ENCODE data around the gene CRACR2B. TPM values are rescaled to one million over a fixed set of nuclear protein-coding genes. Genes with fewer than 3 reads are reported as not detected.

The CRACR2B gene
- total and polyA plus RNA-seq, 2 donors from 2014 or later = 16.5 to 22.6 TPM

- H3K36me3 ChIP-seq (ENCODE audit: control insufficient read depth in 2 of 3, insufficient read depth in 3 of 3, low read length in 3 of 3) = no peaks in the 10 kb centered on the region
- no peaks in the 10 kb centered on the region for H3K27me3 ChIP-seq (ENCODE audit: control insufficient read depth, insufficient read depth, low read length)
- TF ChIP-seq CTCF (IDR thresholded peaks at IDR 0.05; ENCODE audit: borderline replicate concordance, extremely low read depth, insufficient read depth) = no peak
- no peak within 1 kb of the TSS for H3K9ac ChIP-seq (ENCODE audit: low read length in 3 of 3)
- no peaks in the 10 kb centered on the region for H3K9me3 ChIP-seq (ENCODE audit: control insufficient read depth in 2 of 3, insufficient read depth in 1 of 3, low read length in 3 of 3)
- no peak within 1 kb of the TSS for H3K4me3 ChIP-seq (ENCODE audit: low read length in 3 of 3)
- DNase-seq (peak in 2 of 5 donors; percentile 42 to 73), FAIRE-seq (no peak)
- intact Hi-C loops (cut with DNase I) = no loop called here
- H3K4me1 ChIP-seq (ENCODE audit: control insufficient read depth in 2 of 3, insufficient read depth in 2 of 3, low read depth in 1 of 3, low read length in 3 of 3) = peaks cover 0 to 5% (median 0%) of the 10 kb centered on the region in 3 donors
- no peak within 1 kb of the TSS for H3K27ac ChIP-seq (ENCODE audit: low read depth in 2 of 2, low read length in 2 of 2)
Measured at GRCh38 chr11:789943-790342, 37.8 kb upstream of the CRACR2B start, which contains the start of gene CEND1. Gene CEND1 (minus strand): TSS chr11:790090. CDS start chr11:788576, 1,514 bp downstream.

- FAIRE-seq (no peak), DNase-seq (peak in 1 of 5 donors; percentile 67)
- H3K36me3 ChIP-seq (ENCODE audit: control insufficient read depth in 2 of 3, insufficient read depth in 3 of 3, low read length in 3 of 3) = no peaks in the 10 kb centered on the region
- intact Hi-C loops (cut with DNase I) = no loop called here
- no peak overlapping the region for H3K4me3 ChIP-seq (ENCODE audit: low read length in 3 of 3)
- no peaks in the 10 kb centered on the region for H3K27me3 ChIP-seq (ENCODE audit: control insufficient read depth, insufficient read depth, low read length)
- H3K9me3 ChIP-seq (ENCODE audit: control insufficient read depth in 2 of 3, insufficient read depth in 1 of 3, low read length in 3 of 3) = no peaks in the 10 kb centered on the region
- no peak for TF ChIP-seq CTCF (IDR thresholded peaks at IDR 0.05; ENCODE audit: borderline replicate concordance, extremely low read depth, insufficient read depth)
- H3K9ac ChIP-seq (ENCODE audit: low read length in 3 of 3) = no peak overlapping the region
- no peak overlapping the region for H3K27ac ChIP-seq (ENCODE audit: low read depth in 2 of 2, low read length in 2 of 2)
- H3K4me1 ChIP-seq (ENCODE audit: control insufficient read depth in 2 of 3, insufficient read depth in 2 of 3, low read depth in 1 of 3, low read length in 3 of 3) = peaks cover 0 to 11% (median 0%) of the 10 kb centered on the region in 3 donors
Measured at GRCh38 chr11:790721-791564, 36.8 kb upstream of the CRACR2B start.

- FAIRE-seq (no peak), DNase-seq (no peak)
- TF ChIP-seq CTCF (IDR thresholded peaks at IDR 0.05; ENCODE audit: borderline replicate concordance, extremely low read depth, insufficient read depth) = no peak
- Histone ChIP-seq H3K9ac (ENCODE audit: low read length in 3 of 3) (no peak overlapping the region), H3K4me3 (ENCODE audit: low read length in 3 of 3) (no peak overlapping the region), H3K27me3 (ENCODE audit: control insufficient read depth, insufficient read depth, low read length) (no peaks in the 10 kb centered on the region), H3K36me3 (ENCODE audit: control insufficient read depth in 2 of 3, insufficient read depth in 3 of 3, low read length in 3 of 3) (no peaks in the 10 kb centered on the region), H3K4me1 (ENCODE audit: control insufficient read depth in 2 of 3, insufficient read depth in 2 of 3, low read depth in 1 of 3, low read length in 3 of 3) (peaks cover 0 to 19% (median 6%) of the 10 kb centered on the region in 3 donors), H3K9me3 (ENCODE audit: control insufficient read depth in 2 of 3, insufficient read depth in 1 of 3, low read length in 3 of 3) (no peaks in the 10 kb centered on the region), H3K27ac (ENCODE audit: low read depth in 2 of 2, low read length in 2 of 2) (no peak overlapping the region)
- intact Hi-C loops (cut with DNase I) = no loop called here
Measured at GRCh38 chr11:791658-792534, 35.8 kb upstream of the CRACR2B start.

All from kidney (tissue), 14 donors.